ENCODE measurements around the gene CCNF.
"Not testable (repeated sequence)": the region's sequence is repeated elsewhere in the genome, so short reads cannot be mapped to it uniquely, and the experiment has no call there.

CCNF gene, protein sequence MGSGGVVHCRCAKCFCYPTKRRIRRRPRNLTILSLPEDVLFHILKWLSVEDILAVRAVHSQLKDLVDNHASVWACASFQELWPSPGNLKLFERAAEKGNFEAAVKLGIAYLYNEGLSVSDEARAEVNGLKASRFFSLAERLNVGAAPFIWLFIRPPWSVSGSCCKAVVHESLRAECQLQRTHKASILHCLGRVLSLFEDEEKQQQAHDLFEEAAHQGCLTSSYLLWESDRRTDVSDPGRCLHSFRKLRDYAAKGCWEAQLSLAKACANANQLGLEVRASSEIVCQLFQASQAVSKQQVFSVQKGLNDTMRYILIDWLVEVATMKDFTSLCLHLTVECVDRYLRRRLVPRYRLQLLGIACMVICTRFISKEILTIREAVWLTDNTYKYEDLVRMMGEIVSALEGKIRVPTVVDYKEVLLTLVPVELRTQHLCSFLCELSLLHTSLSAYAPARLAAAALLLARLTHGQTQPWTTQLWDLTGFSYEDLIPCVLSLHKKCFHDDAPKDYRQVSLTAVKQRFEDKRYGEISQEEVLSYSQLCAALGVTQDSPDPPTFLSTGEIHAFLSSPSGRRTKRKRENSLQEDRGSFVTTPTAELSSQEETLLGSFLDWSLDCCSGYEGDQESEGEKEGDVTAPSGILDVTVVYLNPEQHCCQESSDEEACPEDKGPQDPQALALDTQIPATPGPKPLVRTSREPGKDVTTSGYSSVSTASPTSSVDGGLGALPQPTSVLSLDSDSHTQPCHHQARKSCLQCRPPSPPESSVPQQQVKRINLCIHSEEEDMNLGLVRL

GRCh38 chr16:2429034-2429770 is at the start of gene CCNF:
Gene CCNF (plus strand): TSS chr16:2429447. CDS start chr16:2429482, 35 bp downstream.
- DNase-seq (ENCODE audit: low spot score in 2 of 2) (peak; percentile 92 to 98), ATAC-seq (peak; percentile 96)
- Mint-ChIP-seq H3K4me1 (peaks cover 28% of the 10 kb centered on the region), H3K27ac (peak within 1 kb of the TSS; percentile 92), H3K4me3 (peak within 1 kb of the TSS; percentile 83), H3K36me3 (peaks cover 45% of the 10 kb centered on the region), H3K9me3 (no peaks in the 10 kb centered on the region)

GRCh38 chr16:2383501-2383900 is 45.7 kb upstream of the CCNF start:
- Mint-ChIP-seq H3K27ac (no peak overlapping the region), H3K9me3 (no peaks in the 10 kb centered on the region), H3K36me3 (no peaks in the 10 kb centered on the region), H3K4me1 (no peaks in the 10 kb centered on the region), H3K4me3 (no peak overlapping the region)
- ATAC-seq (no peak), DNase-seq (ENCODE audit: low spot score in 2 of 2) (no peak)

- Mint-ChIP-seq H3K4me1 (no peaks in the 10 kb centered on the region), H3K4me3 (no peak overlapping the region), H3K36me3 (no peaks in the 10 kb centered on the region), H3K27ac (no peak overlapping the region), H3K9me3 (no peaks in the 10 kb centered on the region)
- DNase-seq (ENCODE audit: low spot score in 2 of 2), result no peak
- ATAC-seq, result no peak
Measured at GRCh38 chr16:2384426-2384825, 44.8 kb upstream of the CCNF start.

- Mint-ChIP-seq H3K4me1 (no peaks in the 10 kb centered on the region), H3K36me3 (no peaks in the 10 kb centered on the region), H3K27ac (no peak overlapping the region), H3K4me3 (no peak overlapping the region), H3K9me3 (no peaks in the 10 kb centered on the region)
- DNase-seq (ENCODE audit: low spot score in 2 of 2), result no peak
- no peak for ATAC-seq
Measured at GRCh38 chr16:2385190-2385836, 43.9 kb upstream of the CCNF start.

DNA sequence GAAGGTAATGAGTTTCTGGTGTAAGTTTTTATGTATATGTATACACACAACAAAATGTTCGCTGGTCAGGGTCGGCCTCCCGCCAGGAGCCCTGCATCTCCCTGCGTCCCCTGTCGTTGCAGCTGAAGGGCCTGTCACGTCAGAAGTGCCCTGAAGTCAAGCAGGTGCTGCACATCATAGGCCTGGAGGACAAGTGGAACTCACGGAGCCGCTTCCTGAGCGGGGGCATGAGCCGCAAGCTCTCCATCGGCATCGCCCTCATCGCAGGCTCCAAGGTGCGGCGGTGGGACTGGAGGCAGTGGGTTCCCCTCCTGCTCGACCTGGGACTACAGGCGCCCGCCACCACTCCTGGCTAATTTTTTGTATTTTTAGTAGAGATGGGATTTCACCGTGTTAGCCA is 43.3 kb upstream of the CCNF start:
- H3K36me3 Mint-ChIP-seq; DNase-seq (ENCODE audit: low spot score in 2 of 2); H3K27ac Mint-ChIP-seq; H3K4me1 Mint-ChIP-seq; ATAC-seq; H3K9me3 Mint-ChIP-seq; H3K4me3 Mint-ChIP-seq: not testable (repeated sequence)

- no peak overlapping the region for H3K27ac Mint-ChIP-seq
Measured at GRCh38 chr16:2386990-2387389, 42.3 kb upstream of the CCNF start.

GRCh38 chr16:2388139-2388874 is 40.9 kb upstream of the CCNF start:
- Mint-ChIP-seq H3K36me3 (no peaks in the 10 kb centered on the region), H3K4me1 (no peaks in the 10 kb centered on the region), H3K9me3 (no peaks in the 10 kb centered on the region), H3K27ac (no peak overlapping the region), H3K4me3 (no peak overlapping the region)
- no peak for ATAC-seq
- DNase-seq (ENCODE audit: low spot score in 2 of 2), result no peak

More at GRCh38 chr16:2386990-2387389, 42.3 kb upstream of the CCNF start:
- ATAC-seq, result no peak
- H3K36me3 Mint-ChIP-seq, result no peaks in the 10 kb centered on the region
- no peaks in the 10 kb centered on the region for H3K9me3 Mint-ChIP-seq
- no peaks in the 10 kb centered on the region for H3K4me1 Mint-ChIP-seq
- H3K4me3 Mint-ChIP-seq, result no peak overlapping the region
- no peak for DNase-seq (ENCODE audit: low spot score in 2 of 2)

DNA sequence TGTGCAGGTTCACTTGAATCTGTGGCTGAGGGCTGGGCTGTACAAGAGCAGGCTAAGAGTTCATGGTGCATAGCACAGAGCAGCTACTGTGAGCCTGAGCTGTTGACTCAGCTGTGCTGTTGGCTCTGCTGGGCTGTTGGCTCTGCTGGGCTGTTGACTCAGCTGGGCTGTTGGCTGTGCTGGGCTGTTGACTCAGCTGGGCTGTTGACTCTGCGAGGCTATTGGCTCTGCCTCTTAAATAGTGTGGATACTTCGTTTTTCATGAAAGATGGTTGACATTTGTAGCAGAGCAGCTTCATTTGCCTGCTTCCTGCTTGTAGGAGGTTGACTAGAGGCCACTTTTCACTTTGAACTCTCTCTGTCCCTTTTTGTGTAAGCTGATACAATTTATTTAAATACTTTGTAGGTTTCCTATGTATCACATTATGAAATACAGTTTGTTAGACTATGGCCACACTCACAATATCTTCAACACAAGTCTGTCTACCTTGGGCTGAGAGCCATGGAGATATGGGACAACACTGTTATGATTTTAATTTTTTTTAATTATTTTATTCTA is 40.3 kb upstream of the CCNF start:
- Mint-ChIP-seq H3K27ac (no peak overlapping the region), H3K9me3 (no peaks in the 10 kb centered on the region), H3K4me1 (no peaks in the 10 kb centered on the region), H3K36me3 (no peaks in the 10 kb centered on the region), H3K4me3 (no peak overlapping the region)
- no peak for DNase-seq (ENCODE audit: low spot score in 2 of 2)
- peak; percentile 77 for ATAC-seq

- Mint-ChIP-seq H3K4me1 (no peaks in the 10 kb centered on the region), H3K4me3 (no peak overlapping the region), H3K27ac (no peak overlapping the region), H3K36me3 (no peaks in the 10 kb centered on the region), H3K9me3 (no peaks in the 10 kb centered on the region)
- ATAC-seq, result no peak
- no peak for DNase-seq (ENCODE audit: low spot score in 2 of 2)
Measured at GRCh38 chr16:2392025-2392424, 37.2 kb upstream of the CCNF start.

DNA sequence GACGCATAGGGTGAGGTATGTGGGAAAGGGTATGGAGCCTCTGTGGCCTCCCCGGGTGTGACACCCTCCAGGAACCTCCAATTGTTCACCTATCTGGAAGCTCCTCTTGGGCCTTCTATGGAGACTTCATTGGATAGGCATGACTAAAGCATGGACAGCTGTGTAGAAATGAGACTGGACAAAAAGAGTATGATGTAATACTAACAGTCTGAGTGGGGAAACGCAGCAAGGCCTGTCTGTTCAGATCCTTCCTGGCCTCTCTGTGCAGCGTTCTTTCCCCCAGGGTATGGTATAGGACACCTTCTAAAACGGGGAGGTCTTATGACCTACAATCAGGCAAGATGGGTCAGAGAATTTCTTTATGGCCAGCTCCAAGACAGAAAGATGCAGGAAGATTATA is 30.7 kb upstream of the CCNF start:
- Mint-ChIP-seq H3K27ac (no peak overlapping the region), H3K36me3 (no peaks in the 10 kb centered on the region), H3K4me1 (no peaks in the 10 kb centered on the region), H3K4me3 (no peak overlapping the region), H3K9me3 (no peaks in the 10 kb centered on the region)
- ATAC-seq (no peak), DNase-seq (ENCODE audit: low spot score in 2 of 2) (no peak)

- H3K27ac Mint-ChIP-seq, result no peak overlapping the region
- H3K4me3 Mint-ChIP-seq, result no peak overlapping the region
- DNase-seq (ENCODE audit: low spot score in 2 of 2) (no peak), ATAC-seq (no peak)
- no peaks in the 10 kb centered on the region for H3K36me3 Mint-ChIP-seq
- H3K4me1 Mint-ChIP-seq, result no peaks in the 10 kb centered on the region
- no peaks in the 10 kb centered on the region for H3K9me3 Mint-ChIP-seq
Measured at GRCh38 chr16:2404099-2404498, 25.1 kb upstream of the CCNF start.

DNA sequence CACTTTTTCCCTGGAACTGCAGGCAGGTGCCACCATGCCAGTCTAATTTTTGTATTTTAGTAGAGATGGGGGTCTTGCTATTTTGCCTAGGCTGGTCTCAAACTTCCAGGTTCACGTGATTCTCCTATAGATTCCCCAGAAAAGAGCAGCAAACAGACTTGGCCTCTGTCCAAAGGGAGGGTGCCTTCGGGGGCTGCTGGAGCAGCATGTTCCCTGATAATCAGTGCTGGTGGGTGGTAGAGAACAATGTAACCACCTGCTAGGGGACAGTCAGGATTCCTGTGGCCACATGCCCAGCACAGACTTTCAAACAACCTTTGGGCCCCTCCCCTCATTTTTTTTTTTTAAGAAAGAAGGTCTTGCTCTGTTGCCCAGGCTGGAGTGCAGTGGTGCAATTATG is 14.2 kb upstream of the CCNF start:
- DNase-seq (ENCODE audit: low spot score in 2 of 2) (no peak), ATAC-seq (no peak)
- Mint-ChIP-seq H3K4me3 (no peak overlapping the region), H3K27ac (no peak overlapping the region), H3K9me3 (no peaks in the 10 kb centered on the region), H3K4me1 (no peaks in the 10 kb centered on the region), H3K36me3 (no peaks in the 10 kb centered on the region)

GRCh38 chr16:2420035-2420434 is 9.2 kb upstream of the CCNF start:
- Mint-ChIP-seq H3K4me1 (no peaks in the 10 kb centered on the region), H3K9me3 (no peaks in the 10 kb centered on the region), H3K36me3 (no peaks in the 10 kb centered on the region), H3K27ac (no peak overlapping the region), H3K4me3 (no peak overlapping the region)
- ATAC-seq (no peak), DNase-seq (ENCODE audit: low spot score in 2 of 2) (no peak)

DNA sequence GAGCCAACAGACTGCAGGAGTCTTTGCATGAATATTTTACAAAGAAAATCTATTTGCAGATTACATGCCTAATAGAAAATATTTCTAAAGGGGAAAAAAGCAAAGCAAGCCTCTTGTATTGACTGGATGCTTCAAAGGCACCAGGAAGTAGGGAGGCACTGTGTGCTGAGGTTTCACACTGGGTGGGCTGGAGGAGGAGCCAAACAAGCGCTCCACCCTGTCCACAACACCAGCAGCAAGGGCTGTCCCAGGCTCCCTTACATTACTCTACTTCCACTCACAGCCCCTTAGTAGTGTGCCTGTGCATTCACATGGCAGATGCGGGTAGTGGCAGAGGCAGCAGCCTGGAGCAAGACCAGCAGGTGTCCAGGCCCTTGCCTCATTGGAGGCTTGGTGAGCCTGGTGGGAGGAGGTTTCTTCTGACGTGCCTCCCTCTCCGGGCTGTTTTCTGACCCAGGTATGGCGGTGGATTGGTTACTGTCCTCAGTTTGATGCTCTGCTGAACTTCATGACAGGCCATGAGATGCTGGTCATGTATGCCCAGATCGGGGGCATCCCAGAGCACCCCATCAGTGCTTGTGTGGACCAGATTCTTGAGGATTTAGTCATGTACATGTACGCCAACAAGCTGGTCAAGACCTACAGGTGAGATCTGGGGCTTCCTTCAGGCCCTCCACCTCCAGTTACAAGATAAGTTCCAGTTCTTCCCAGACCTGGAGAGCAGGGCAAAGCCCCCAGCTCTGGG is 7.0 kb upstream of the CCNF start:
- no peak for DNase-seq (ENCODE audit: low spot score in 2 of 2)
- ATAC-seq, result peak; percentile 49
- H3K4me3 Mint-ChIP-seq, result no peak overlapping the region

More for the DNA sequence above, 7.0 kb upstream of the CCNF start:
- Mint-ChIP-seq H3K27ac (no peak overlapping the region), H3K36me3 (no peaks in the 10 kb centered on the region), H3K4me1 (peaks cover 3% of the 10 kb centered on the region), H3K9me3 (no peaks in the 10 kb centered on the region)
